Right atrium auricular region (tissue), 2 donors: ENCODE data around the gene KLHL25. TPM values are rescaled to one million over a fixed set of nuclear protein-coding genes. Genes with fewer than 3 reads are reported as not detected.

Experiments used
- DNase-seq: peaks from one replicate; pipeline ENCODE4 v3.0.0-alpha.2; 2019; ENCODE audit warnings: low spot score
- H3K27ac ChIP-seq, 2 donors: fragments of 200-600 bp; sonication (generic); 1 replicate in 1 of 2; 2 replicates in 1 of 2; pipeline ENCODE4 v1.5.1; 2016 to 2019
- H3K27me3 ChIP-seq, 2 donors: fragments of 200-600 bp; sonication (generic); one replicate each; pipeline versions ENCODE4 v1.5.1 to v1.6.0; 2017 to 2019
- H3K36me3 ChIP-seq: fragments of 200-600 bp; sonication (generic); one replicate; pipeline ENCODE4 v1.5.1; 2016
- H3K4me1 ChIP-seq, 2 donors: fragments of 200-600 bp; sonication (generic); one replicate each; pipeline versions ENCODE4 v1.5.1 to v1.6.0; 2017 to 2019
- H3K4me3 ChIP-seq, 2 donors: fragments of 200-600 bp; sonication (generic); 1 replicate in 1 of 2; 2 replicates in 1 of 2; pipeline ENCODE4 v1.5.1; 2017 to 2019; ENCODE audit warnings: mild to moderate bottlenecking in 1 of 2, moderate library complexity in 1 of 2
- H3K9me3 ChIP-seq, 2 donors: fragments of 200-600 bp; sonication (generic); one replicate each; pipeline ENCODE4 v1.5.1; 2019
- total RNA-seq, 2 donors: library from RNA; depleted of rRNA; stranded (reverse); fragments of >200 nt; gene quantifications; one replicate each; pipeline ENCODE4 v1.1.0, GENCODE V29; 2016
- TF ChIP-seq, protein P1 (sequence below), 2 donors: fragments of 200-600 bp; sonication (generic); IDR thresholded peaks; one replicate each; pipeline ENCODE4 v1.5.1; 2019; ENCODE audit warnings: antibody characterized with exemption in 2 of 2

Gene KLHL25
- total RNA-seq, 2 donors from 2014 or later: 4.1 TPM

DNA sequence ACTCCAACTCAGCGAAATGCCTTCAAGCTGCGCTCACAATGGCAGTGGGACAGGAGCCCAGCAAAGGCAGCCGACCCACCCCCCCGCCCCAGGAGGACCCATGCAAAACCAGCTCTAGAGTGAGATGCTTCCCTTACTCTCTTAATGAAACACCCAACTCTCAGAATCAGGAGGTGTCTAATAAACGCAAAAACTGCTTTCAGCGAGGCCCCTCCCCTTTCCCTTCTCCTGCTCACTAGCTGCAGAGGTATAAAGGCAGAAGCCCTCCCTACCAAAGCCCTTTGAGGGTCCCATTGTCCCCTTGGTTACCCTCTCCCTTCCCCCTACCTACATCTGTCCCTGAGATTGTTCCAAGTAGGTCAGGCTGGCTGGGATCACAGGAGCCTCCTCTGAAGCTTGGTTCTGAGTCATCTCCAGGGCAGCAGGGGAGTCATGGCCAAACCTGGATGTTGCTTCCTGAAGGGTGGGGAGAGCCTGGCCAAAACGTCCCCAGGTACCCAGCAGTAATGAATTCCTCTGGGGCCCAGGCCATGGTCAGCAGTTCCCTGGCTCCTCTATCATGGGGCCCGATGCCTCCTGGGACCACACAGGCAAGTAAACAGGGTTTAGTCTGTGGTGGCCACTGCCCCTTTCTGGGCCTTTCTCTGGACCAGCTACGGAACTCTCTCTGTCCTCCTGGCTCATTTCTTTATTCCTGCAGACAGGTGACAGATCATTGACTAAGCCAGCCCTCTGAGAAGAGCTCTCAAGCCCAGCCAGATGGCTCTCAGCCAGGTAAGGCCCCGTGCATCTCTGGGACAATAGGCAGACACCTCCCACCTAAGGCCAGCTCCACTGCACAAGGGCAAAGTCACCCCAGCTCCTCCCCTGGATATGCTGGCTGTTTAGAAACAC lies 8.6 kb downstream of the KLHL25 start:
- H3K27me3 ChIP-seq: no peaks in the 10 kb centered on the region
- DNase-seq: no peak

GRCh38 chr15:85782064-85782463 lies 12.7 kb downstream of the KLHL25 start:
- TF ChIP-seq, protein P1, sequence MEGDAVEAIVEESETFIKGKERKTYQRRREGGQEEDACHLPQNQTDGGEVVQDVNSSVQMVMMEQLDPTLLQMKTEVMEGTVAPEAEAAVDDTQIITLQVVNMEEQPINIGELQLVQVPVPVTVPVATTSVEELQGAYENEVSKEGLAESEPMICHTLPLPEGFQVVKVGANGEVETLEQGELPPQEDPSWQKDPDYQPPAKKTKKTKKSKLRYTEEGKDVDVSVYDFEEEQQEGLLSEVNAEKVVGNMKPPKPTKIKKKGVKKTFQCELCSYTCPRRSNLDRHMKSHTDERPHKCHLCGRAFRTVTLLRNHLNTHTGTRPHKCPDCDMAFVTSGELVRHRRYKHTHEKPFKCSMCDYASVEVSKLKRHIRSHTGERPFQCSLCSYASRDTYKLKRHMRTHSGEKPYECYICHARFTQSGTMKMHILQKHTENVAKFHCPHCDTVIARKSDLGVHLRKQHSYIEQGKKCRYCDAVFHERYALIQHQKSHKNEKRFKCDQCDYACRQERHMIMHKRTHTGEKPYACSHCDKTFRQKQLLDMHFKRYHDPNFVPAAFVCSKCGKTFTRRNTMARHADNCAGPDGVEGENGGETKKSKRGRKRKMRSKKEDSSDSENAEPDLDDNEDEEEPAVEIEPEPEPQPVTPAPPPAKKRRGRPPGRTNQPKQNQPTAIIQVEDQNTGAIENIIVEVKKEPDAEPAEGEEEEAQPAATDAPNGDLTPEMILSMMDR (IDR thresholded peaks at IDR 0.05): no peak
- Histone ChIP-seq H3K27ac (no peak overlapping the region), H3K36me3 (no peaks in the 10 kb centered on the region), H3K4me1 (peaks cover 0 to 65% of the 10 kb centered on the region in 2 donors), H3K27me3 (no peaks in the 10 kb centered on the region), H3K4me3 (no peak overlapping the region), H3K9me3 (no peaks in the 10 kb centered on the region)
- DNase-seq: no peak

More for the DNA sequence above, 8.6 kb downstream of the KLHL25 start:
- Histone ChIP-seq H3K4me3 (peak overlapping the region in 1 of 2 donors; percentile 9), H3K27ac (peak overlapping the region; percentile 57 to 63), H3K9me3 (no peaks in the 10 kb centered on the region), H3K36me3 (no peaks in the 10 kb centered on the region), H3K4me1 (peaks cover 0 to 26% of the 10 kb centered on the region in 2 donors)
- TF ChIP-seq, protein P1 (IDR thresholded peaks at IDR 0.05): no peak

DNA sequence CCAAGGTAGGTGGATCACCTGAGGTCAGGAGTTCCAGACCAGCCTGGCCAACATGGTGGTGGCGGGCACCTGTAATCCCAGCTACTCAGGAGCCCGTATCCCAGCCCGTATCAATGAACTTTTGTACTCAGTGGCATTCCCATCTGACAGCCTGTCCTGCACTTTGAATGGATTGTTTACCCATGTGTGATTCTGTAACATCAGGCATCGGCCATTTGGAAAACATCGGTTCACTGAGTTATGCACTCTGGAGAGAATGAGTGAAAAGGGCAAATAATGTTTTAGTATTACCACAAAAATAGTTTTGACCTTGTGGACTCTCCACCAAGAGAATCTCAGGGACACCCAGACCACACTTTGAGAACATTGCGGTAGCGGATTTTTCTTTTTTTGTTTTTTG lies 13.6 kb downstream of the KLHL25 start:
- H3K27me3 ChIP-seq: no peaks in the 10 kb centered on the region
- peaks cover 0 to 60% of the 10 kb centered on the region in 2 donors for H3K4me1 ChIP-seq
- no peak for DNase-seq
- H3K9me3 ChIP-seq: no peaks in the 10 kb centered on the region
- H3K27ac ChIP-seq: no peak overlapping the region
- H3K4me3 ChIP-seq: no peak overlapping the region
- H3K36me3 ChIP-seq: no peaks in the 10 kb centered on the region
- TF ChIP-seq, protein P1 (IDR thresholded peaks at IDR 0.05): no peak

DNA sequence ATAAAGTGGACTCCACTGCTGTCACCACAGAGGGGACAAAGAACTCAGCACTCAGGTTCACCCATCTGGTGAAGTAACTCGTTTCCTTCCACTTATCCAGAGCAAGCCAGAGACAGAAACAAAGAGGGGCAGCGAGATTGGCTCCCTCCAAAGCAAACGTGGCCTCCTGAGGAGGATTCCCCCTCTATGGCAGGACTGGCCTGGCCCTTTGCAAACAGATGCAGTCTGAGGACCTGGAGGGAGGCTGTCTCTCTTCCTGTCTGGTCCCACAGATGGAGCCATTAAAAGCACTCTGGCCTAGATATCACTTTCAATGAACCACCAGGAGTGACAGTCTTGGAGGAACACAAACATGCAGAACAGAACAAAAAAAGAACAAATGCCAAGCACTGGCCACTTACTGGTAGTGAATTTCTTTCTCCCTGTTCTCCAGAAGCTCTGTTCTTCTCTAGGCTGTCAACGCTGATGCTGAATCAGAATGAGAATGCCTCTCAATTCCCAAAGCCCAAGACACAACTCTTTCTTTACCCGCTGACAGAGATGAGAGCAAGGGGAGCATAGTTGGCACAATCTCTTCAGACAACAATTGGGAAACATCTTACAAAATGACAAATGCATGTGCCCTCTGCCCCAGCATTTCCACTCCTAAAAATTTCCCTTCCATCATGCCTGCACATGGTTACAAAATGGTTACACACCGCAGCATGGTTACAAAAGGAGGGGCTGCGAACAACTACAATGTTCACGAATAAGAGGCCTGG lies 14.3 kb downstream of the KLHL25 start:
- Histone ChIP-seq H3K9me3 (no peaks in the 10 kb centered on the region), H3K27me3 (no peaks in the 10 kb centered on the region), H3K27ac (no peak overlapping the region), H3K36me3 (no peaks in the 10 kb centered on the region), H3K4me3 (no peak overlapping the region), H3K4me1 (peaks cover 0 to 53% of the 10 kb centered on the region in 2 donors)
- DNase-seq: no peak
- TF ChIP-seq, protein P1 (IDR thresholded peaks at IDR 0.05): no peak

DNA sequence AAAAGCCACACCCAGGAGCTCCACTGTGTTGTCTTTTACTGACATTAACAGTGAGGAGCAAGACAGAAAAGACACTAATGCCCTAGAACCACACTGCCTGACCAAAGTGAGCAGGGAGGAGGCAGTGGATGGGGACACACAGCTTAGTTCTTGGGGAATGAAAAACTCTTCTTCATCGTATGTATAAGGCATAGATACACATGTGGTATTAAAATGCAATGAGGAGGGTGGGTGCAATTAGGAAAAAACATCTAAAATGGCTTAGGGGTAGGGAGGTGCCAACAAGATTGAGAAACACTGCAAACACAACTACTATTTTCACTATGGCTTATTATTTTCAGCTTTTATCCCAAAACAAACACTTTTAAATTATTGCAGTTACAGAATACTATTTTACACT lies 15.5 kb downstream of the KLHL25 start:
- Histone ChIP-seq H3K27me3 (no peaks in the 10 kb centered on the region), H3K27ac (peak overlapping the region in 1 of 2 donors; percentile 59), H3K36me3 (no peaks in the 10 kb centered on the region), H3K4me3 (no peak overlapping the region), H3K4me1 (peaks cover 0 to 48% of the 10 kb centered on the region in 2 donors), H3K9me3 (no peaks in the 10 kb centered on the region)
- TF ChIP-seq, protein P1 (IDR thresholded peaks at IDR 0.05): no peak
- DNase-seq: no peak
